ENCODE data around the gene IRGC. TPM values are rescaled to one million over a fixed set of nuclear protein-coding genes. Genes with fewer than 3 reads are reported as not detected.
A peak's percentile ranks its signal among the peaks of the same experiment; 100 is the strongest.

IRGC gene
- total and polyA plus RNA-seq, 2 of the 13 experiments (the other 11 are each of a cell fraction or from before 2014, with no cell fraction given): not detected

DNA sequence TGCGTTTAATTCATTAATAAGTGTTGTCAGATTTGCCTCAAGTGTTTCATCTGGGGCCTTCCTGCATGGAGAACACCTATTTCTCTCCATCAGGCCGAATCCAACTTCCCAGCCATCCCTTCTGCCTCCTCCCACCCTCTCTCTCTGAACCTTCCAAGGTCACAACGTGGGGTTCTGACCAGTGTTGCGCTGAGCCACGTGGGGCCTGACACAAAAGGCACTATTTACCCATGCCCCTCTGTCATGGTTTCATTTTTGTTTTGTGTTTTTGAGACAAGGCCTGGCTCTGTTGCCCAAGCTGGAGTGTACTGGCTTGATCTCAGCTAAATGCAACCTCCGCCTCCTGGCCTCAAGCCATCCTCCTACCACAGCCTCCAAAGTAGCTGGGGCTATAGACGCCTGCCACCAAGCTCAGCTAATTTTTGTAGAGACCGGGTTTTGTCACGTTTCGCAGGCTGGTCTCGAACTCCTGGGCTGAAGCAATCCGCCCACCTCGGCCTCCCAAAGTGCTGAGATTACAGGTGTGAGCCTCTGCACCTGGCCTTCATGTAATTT, 8.6 kb upstream of the IRGC start (continued):
- TF ChIP-seq THAP8 (CRISPR knock-in tag; IDR thresholded peaks at IDR 0.05; ENCODE audit: borderline replicate concordance): no peak
- peak; percentile 18; the same call in 1 of the 2 replicates for TF ChIP-seq ZNF143 (CRISPR knock-in tag; IDR thresholded peaks at IDR 0.05)
- no peak for TF ChIP-seq MXD4 (CRISPR knock-in tag; IDR thresholded peaks at IDR 0.05)
- TF ChIP-seq, protein P1, sequence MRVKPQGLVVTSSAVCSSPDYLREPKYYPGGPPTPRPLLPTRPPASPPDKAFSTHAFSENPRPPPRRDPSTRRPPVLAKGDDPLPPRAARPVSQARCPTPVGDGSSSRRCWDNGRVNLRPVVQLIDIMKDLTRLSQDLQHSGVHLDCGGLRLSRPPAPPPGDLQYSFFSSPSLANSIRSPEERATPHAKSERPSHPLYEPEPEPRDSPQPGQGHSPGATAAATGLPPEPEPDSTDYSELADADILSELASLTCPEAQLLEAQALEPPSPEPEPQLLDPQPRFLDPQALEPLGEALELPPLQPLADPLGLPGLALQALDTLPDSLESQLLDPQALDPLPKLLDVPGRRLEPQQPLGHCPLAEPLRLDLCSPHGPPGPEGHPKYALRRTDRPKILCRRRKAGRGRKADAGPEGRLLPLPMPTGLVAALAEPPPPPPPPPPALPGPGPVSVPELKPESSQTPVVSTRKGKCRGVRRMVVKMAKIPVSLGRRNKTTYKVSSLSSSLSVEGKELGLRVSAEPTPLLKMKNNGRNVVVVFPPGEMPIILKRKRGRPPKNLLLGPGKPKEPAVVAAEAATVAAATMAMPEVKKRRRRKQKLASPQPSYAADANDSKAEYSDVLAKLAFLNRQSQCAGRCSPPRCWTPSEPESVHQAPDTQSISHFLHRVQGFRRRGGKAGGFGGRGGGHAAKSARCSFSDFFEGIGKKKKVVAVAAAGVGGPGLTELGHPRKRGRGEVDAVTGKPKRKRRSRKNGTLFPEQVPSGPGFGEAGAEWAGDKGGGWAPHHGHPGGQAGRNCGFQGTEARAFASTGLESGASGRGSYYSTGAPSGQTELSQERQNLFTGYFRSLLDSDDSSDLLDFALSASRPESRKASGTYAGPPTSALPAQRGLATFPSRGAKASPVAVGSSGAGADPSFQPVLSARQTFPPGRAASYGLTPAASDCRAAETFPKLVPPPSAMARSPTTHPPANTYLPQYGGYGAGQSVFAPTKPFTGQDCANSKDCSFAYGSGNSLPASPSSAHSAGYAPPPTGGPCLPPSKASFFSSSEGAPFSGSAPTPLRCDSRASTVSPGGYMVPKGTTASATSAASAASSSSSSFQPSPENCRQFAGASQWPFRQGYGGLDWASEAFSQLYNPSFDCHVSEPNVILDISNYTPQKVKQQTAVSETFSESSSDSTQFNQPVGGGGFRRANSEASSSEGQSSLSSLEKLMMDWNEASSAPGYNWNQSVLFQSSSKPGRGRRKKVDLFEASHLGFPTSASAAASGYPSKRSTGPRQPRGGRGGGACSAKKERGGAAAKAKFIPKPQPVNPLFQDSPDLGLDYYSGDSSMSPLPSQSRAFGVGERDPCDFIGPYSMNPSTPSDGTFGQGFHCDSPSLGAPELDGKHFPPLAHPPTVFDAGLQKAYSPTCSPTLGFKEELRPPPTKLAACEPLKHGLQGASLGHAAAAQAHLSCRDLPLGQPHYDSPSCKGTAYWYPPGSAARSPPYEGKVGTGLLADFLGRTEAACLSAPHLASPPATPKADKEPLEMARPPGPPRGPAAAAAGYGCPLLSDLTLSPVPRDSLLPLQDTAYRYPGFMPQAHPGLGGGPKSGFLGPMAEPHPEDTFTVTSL (CRISPR knock-in tag; IDR thresholded peaks at IDR 0.05; ENCODE audit: borderline replicate concordance): no peak
- no peak for TF ChIP-seq ZNF7 (CRISPR knock-in tag; IDR thresholded peaks at IDR 0.05)
- no peak for TF ChIP-seq CHD4 (IDR thresholded peaks at IDR 0.05; ENCODE audit: borderline replicate concordance, low read length)
- TF ChIP-seq ZNF841 (CRISPR knock-in tag; IDR thresholded peaks at IDR 0.05; ENCODE audit: borderline replicate concordance): no peak
- TF ChIP-seq AKAP8 (CRISPR knock-in tag; IDR thresholded peaks at IDR 0.05): no peak
- TF ChIP-seq ZNF430 (CRISPR knock-in tag; IDR thresholded peaks at IDR 0.05): no peak
- TF ChIP-seq ZNF558 (CRISPR knock-in tag; IDR thresholded peaks at IDR 0.05; ENCODE audit: borderline replicate concordance): no peak
- TF ChIP-seq STAG1 (CRISPR knock-in tag; IDR thresholded peaks at IDR 0.05): no peak
- TF ChIP-seq BRCA1 (CRISPR knock-in tag; IDR thresholded peaks at IDR 0.05): no peak
- no peak for TF ChIP-seq HNF4G (IDR thresholded peaks at IDR 0.05; ENCODE audit: borderline replicate concordance, low read depth, low read length)
- TF ChIP-seq HNF4G (CRISPR knock-in tag; IDR thresholded peaks at IDR 0.05; ENCODE audit: borderline replicate concordance, low read depth): no peak
- no peak for TF ChIP-seq HOXA9 (CRISPR knock-in tag; IDR thresholded peaks at IDR 0.05; ENCODE audit: borderline replicate concordance)
- TF ChIP-seq CHD2 (IDR thresholded peaks at IDR 0.05; ENCODE audit: low read depth, low read length): no peak
- TF ChIP-seq, protein P2, sequence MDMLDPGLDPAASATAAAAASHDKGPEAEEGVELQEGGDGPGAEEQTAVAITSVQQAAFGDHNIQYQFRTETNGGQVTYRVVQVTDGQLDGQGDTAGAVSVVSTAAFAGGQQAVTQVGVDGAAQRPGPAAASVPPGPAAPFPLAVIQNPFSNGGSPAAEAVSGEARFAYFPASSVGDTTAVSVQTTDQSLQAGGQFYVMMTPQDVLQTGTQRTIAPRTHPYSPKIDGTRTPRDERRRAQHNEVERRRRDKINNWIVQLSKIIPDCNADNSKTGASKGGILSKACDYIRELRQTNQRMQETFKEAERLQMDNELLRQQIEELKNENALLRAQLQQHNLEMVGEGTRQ (IDR thresholded peaks at IDR 0.05; ENCODE audit: low read depth, low read length): peak; percentile 30; the same call in 1 of the 2 replicates
- TF ChIP-seq, protein P2 (CRISPR knock-in tag; IDR thresholded peaks at IDR 0.05; ENCODE audit: borderline replicate concordance): no peak; the same call in 1 of the 2 replicates
- TF ChIP-seq ZNF326 (CRISPR knock-in tag; IDR thresholded peaks at IDR 0.05; ENCODE audit: borderline replicate concordance): no peak

Measured in HepG2 (cell line).